GM21526 (cell line): ENCODE data around the gene MEP1A.
A peak's percentile ranks its signal among the peaks of the same experiment; 100 is the strongest.
"Not testable (repeated sequence)": the region's sequence is repeated elsewhere in the genome, so short reads cannot be mapped to it uniquely, and the experiment has no call there.

Experiments
- ATAC-seq: cut with Tn5 transposase; IDR thresholded peaks from one replicate; pipeline ENCODE4 v1.9.1; 2021; ENCODE audit warnings: moderate library complexity; ENCODE audit not compliant: unreplicated experiment, low FRiP score

MEP1A gene

DNA sequence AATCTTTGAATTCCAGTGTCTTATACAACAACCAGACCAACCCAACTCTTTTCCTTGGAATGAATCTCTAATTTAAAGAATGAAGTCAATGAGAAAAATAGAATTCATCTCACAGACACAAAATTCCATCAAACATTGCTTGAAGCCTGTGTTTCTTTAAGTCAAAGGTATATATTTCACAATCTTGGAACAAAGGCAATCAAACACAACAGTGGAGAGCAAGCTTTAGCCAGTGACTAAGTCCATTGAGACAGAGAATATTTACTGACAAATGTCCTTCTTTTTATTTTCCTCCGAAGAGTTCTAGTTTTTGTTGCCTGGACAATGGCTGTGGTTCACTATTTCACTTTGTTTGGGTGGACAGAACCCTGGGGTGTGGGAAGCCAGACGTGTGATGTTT is 35.8 kb downstream of the MEP1A start:
- no peak for ATAC-seq

DNA sequence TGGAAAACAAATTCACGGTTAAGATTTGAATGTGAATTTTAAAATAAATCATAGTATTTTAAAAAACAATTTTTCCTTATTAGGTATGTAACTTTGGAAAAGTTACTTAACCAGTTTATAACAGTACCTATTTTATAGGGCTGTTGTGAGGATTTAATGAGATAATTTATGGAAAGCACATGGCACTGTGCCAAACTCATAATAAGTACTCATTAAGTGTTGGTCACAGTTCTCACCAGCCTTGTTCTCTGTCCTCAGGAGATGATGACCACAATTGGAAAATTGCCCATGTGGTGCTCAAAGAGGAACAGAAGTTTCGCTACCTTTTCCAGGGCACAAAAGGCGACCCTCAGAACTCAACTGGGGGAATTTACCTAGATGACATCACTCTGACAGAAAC is 39.6 kb downstream of the MEP1A start:
- ATAC-seq, result no peak

DNA sequence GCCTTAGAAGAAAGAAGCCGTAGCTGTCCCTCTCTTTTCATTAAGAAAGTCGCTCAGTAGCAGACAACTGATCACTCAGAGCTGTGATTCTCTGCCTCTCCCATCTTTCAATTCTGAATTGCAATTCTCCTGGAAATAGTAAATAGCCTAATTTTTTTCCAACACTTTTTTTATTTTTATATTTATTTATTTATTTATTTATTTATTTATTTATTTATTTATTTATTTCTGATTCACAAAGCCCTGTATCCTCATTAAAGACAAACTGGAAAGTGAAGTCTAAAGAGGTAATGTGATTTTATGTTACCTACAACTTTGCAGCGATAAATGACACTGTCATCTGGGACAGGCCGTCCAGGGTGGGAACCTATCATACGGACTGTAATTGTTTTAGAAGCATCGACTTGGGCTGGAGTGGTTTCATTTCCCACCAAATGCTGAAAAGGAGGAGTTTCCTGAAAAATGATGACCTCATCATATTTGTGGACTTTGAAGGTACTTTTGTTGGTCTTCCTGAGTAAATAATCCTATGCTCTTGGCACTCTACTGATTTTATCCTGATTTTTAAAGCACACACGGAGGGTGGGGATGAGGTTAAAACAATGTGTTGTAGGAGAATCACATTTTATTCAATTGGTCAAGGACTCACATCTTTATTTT is 41.2 kb downstream of the MEP1A start:
- not testable (repeated sequence) for ATAC-seq

DNA sequence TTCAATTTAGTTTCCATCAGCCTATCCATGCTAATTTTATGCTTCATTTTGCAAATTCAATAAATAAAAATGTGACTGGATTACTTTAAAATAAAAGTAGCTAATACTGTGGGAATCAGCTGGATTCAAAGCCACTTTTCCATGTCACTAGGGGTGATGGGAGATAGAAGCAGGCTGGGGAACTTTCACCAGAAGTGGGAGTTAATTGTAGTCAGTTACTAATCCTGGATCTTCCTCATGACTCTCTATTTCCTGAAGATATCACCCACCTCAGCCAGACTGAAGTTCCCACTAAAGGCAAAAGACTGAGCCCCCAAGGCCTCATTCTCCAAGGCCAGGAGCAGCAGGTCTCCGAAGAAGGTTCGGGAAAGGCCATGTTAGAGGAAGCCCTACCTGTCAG is 41.8 kb downstream of the MEP1A start:
- ATAC-seq, result not testable (repeated sequence)

DNA sequence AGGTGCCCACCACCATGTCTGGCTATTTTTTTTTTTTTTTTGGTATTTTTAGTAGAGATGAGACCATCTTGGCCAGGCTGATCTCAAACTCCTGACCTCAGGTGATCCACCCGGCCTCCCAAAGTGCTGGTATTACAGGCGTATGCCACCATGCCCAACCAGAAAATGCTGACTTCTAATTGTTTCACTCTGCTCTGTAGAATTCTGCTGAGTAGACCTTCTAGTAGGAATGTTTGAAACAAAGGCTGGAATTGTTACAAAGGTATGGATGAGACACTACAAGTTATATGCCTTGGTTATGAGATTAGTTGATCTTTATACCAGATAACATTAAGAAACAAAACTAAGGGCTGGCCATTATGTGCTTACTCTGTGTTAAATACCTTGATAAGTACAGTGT is 44.8 kb downstream of the MEP1A start:
- no peak for ATAC-seq

DNA sequence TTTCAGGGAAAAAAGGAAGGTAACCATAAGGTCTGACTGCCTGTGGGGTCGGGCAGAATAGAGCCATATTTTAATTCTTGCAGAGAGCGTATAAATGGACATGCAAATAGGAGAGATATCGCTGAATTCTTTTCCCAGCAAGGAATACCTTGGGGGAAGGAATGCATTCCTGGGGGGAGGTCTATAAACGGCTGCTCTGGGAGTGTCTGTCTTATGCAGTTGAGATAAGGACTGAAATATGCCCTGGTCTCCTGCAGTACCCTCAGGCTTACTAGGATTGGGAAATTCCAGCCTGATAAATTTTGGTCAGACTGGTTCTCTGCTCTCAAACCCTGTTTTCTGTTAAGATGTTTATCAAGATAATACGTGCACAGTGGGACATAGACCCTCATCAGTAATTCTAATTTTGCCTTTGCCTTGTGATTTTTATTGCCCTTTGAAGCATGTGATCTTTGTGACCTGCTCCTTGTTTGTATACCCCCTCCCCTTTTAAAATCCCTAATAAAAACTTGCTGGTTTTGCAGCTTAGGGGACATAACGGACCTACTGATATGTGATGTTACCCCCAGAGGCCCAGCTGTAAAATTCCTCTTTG is 49.2 kb downstream of the MEP1A start:
- not testable (repeated sequence) for ATAC-seq

DNA sequence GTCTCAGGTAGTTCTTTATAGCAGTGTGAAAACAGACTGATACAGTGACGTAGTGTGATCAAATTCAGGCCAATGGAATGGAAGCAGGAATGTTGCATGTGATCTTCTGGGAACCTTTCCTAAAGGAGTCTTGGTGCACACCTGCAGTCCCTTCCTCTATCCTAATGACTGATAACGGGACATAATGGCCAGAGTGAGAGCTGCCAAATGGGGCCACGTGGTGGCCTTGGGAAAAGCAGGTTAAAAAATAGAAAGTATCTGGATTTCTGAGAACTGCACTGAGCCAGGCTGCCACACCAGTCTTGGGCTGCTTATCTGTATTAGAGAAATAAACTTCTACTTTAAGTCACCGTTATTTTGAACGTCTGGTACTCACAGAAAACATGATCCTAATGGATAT is 51.9 kb downstream of the MEP1A start:
- no peak for ATAC-seq

DNA sequence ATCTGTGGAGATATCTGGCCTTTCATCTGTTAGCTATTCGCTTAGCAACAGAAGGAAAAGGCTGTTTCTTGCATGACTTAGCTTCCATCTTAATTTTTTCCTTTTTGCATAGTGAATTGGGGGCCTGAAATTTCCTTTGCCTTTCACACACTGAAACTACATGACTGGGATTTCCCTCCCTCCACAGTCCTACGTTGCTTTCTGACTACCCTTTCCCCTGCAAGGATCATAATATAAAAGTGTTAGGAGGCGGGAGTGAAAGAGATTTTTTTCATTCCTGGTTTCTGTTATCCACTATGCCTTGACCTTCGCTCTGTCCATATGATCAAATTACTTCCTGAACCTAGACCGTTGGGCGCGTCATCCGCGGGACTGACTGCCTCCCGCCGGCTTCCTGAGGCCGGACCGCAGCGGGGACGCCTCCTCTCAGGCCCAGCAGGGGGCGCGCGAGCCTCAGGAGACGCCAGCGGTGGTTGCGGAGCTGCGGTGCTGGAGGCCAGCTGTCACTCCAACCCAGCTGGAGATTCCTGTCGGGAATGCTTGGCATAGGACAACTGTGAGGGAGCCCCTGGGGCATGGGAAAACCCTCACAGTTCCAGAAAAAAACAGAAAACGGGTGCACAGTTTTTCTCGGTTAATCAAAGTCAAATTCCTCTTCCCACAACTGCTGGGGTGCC is 55.6 kb downstream of the MEP1A start:
- peak; percentile 88 for ATAC-seq

DNA sequence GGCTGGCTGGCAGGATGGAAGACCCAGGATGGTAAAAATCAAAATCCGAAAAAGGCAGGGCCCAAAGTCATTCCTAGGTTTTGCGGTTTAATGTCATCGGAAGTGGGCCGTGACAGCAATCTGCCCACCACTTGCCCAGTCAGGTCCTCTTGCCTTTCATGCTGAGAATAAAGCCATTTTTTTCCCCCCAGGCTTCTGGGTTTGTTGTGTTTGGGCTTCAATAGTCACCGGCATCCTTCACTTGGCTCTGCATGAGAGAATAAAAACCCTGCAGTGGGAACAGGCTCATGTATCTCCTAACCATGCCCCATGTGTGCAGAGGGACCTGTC is 56.1 kb downstream of the MEP1A start:
- no peak for ATAC-seq

DNA sequence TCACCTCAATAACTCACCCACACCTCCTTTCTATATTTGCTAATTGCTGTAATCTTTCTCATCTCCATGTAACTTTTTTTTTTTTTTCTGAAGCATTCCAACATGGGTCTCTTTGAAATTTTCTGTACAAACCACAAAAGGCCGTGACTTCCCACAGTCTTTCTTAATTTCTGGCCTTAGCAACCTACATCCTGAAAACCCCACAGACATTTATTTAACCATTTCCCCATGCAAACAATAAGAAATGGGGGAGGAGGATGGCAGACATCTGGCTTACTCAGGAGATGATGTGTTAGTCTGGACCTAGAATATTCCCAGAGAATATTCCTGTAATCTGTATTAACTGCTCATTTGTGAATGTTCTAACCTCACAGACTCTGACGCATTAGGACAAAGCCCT is 57.6 kb downstream of the MEP1A start:
- ATAC-seq, result no peak

DNA sequence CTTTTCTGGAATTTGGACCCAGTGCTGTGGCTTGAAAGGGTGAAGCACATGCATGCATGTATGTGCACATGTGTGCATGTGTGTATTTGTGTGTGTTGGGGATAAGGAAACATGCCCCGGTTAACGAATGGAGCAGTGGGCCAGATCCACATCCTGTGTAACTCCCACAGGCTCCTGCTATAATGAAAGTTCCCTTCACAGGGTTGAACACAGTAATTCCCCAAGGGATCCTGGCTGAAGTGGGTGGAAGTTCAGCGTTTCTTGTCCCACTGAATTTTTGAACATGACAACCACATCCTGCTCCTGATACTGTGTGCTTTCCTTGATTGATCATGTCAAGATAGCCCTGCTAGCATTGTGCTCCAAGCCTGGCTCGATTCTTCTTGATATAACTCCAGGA is 58.4 kb downstream of the MEP1A start:
- ATAC-seq, result not testable (repeated sequence)

DNA sequence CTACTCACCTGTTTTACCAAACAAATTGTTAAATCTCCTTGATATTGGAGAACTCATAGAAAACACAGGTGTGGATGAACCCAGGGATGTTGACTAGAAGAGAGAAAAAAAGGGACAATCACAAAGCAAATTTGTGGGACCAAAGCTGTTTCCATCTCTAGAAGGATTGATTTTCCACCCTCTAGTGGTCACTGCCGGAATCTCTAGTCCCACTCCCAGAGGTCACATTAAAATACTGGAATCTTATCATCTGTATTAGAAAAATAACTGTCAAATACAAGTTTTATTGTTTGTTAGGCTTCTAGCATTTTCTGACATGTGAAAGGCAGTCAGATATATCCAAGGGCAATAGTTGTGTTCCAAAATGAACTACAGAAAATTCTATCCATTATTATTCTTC is 62.8 kb downstream of the MEP1A start:
- ATAC-seq, result not testable (repeated sequence)

DNA sequence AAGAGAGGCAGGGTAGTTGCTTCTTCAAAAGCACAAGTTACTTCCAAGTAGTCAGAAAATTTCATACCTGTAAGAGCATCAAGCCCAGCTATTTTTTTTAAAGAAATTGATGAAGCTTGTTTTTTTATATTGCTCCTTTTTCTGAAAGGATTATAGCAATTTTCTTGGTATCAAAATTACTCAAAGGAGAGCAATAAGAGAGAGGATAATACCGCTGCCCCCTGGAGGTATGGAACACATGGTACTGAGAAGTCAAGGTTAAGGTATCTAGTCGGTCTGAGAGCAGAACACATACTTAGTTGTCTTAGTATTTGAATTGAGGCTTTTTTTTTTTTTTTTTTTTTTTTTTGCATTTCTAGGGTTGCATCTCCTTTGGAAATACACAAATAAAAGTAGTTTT is 69.2 kb downstream of the MEP1A start:
- no peak for ATAC-seq

DNA sequence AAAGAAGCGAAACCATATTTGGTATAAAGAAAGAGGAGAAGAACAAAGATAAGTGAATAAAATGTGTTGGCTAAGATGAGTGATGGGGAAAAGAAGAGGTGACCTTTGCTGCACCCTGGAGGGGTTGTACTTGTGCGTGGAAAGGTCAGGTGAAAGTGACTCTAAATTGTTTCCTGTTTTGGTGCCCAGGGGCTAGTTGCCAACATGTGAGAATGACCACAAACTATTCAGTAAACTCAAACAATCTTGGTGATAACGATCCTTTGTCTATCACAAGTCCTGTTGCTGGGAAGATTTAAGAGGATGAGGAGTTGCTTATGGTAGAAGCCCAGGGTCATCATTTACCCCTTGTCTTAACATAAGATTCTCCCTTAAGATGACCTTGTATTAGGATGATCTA is 70.6 kb downstream of the MEP1A start:
- ATAC-seq, result no peak

DNA sequence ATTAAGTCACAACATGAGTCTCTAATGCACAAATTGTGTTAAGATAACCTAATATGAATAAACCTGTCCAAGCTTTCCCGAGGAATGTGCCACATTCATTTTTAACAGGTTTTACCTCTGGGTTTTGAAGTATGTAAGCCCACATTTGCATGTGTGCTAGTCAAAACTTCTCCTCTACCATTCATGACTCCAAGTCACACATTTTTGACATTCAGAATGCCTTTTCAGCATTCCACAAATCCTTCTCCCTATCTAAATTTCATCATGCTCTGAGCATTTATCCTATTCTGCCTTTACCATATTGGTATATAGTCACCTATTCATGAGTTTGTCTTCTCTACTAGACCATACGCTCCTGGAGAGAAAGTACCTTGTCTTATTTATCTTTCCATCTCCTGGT is 72.0 kb downstream of the MEP1A start:
- ATAC-seq, result no peak

DNA sequence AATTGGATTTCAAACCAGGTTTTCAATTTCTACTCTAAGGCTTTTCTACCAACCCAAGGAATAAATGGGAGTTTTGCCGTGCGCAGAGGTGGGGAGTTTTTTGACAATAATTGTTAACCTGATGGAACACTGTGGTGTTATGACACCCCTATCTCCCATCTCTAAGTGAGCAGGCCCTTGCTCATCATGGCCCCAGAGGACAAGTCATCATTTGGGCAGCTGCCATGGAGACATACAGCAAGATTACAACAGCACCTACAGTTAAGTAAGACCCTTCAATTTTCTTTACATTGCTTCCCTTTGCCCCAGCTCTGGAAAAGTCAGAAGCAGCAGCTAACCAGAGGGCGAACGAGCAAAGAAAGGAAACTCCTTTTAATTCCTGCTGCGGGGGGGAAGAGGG is 74.2 kb downstream of the MEP1A start:
- ATAC-seq, result no peak

DNA sequence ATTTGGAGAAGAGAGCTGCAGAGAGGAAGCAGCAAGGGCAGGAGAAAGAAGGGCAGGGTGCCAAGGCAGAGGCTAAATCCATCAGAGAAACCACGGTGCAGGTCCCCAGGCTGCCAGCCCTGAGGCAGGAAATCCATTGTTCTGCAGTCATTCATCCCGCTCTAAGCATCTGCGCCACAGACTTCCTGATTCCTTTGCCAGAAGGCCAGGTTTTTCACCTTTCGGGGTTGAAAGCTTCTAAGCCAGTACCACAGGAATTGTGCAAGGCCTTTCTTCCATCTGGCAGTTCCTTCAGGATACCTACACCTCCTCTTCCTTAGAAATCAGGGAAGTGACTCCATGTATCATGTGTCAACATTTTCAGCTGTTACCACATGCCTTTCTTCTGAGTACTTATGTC is 82.9 kb downstream of the MEP1A start:
- no peak for ATAC-seq

DNA sequence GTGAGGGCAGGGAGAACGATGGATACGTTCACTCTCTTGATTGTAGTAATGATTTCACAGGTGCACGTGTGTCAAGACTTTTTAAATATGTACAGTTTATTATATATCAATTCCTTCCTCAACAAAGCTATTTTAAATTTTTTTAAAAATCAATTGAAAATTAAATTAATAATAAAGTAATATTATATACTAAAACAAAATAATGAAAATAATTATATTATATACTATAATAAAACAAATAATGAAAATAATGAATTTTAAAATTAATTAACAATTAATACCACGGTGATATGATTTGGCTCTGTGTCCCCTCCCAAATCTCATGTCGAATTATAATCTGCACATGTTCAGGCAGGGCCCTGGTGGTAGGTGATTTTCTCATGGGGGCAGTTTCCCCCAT is 85.8 kb downstream of the MEP1A start:
- ATAC-seq, result no peak

DNA sequence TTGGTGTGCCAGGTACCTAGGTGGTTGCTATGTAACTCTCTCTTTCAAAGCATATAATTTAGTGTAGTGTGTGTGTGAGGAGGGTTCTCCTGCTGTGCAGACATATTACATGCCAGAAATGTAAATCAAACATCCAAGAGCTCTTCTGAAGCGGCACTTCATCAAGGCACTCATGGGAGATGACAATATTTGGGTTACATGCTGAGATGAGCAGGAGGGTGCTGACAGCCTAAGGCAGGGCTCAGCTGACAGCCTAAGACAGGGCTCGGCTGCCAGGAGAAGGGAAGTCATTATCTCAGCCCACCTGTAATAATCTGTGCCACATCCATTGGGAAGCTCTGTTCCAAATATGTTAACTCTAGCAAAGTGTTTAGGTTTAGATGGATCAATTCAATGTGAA is 89.5 kb downstream of the MEP1A start:
- ATAC-seq, result no peak

DNA sequence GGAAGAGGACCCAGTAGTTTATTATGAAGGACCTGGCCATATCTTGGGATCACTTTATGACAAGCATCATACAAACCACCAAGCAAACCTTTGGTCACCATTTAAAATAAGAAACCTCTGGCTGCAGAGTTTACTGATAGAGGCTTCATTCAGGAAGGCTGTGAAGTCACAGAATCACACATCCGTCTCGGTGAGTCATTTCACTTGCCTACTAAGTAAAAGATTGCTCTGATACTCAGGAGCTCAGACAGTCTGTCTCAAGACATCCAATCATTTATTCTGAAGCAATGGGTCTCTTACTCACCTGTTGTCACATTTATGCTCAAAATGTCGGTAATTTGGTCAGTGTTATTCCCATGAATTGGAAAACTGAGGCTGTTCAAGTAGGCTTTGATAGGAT is 94.8 kb downstream of the MEP1A start:
- no peak for ATAC-seq

DNA sequence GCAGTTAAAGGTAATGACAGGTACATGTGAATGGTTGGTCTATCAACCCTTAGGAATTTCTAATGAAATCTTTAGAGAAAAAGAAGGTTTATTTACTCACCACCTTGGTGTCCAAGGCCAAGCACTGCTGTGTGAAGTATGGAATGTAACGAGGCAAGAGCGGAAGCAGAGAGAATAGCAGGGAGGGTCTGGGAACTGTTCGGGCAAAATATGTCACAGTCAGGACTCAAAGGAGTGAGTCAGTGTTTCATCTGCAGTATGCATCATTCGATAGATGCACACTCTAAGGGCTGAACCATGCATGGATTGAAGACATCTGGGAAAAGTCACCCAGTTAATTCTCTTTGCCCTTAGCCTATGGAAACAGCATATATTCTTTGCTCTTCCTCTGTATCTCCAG is 95.4 kb downstream of the MEP1A start:
- ATAC-seq, result no peak
